ACHN (cell line): ENCODE measurements around the gene PAPOLG.

Experiments used
- DNase-seq: peaks from one replicate; pipeline ENCODE4 v3.0.0-alpha.2; 2015
- in situ Hi-C: cut with HindIII; loops from 2 replicates; pipeline ENCODE4 v1.10.0; 2017; ENCODE audit warnings: low sequenced_read_pairs, low pct_ligation_motif_present, low pct_unique_long_range_greater_than_20kb

The PAPOLG gene

DNA sequence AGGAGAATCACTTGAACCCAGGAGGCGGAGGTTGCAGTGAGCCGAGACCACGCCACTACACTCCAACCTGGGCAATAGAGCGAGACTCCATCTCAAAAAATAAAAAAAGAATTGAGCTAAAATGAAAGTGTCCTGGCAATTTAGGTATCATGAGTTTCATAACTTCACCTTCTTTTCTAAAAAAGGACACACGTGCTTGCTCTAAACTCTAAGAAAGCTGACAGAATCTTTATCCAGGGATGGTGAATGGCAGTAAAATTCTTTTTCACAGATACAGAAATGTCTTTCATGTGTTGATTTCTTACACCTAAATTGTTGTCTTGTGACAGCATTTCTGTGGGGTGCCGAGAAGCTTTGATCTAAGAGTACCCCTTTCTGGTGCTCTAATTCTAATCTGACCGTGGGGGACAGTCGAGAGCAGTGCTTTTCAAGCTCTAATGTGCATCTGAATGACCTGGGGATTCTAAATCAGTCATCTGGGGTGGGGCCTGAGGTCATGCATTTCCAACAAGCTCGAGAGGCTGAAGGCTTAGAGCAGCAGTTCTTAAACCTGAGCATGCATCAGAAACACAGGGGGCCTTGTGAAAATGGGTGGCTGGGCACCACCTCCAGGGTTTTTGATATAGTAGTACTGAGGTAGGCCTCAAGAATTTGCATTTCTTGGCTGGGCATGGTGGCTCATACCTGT is 83.2 kb downstream of the PAPOLG start:
- DNase-seq, result no peak
- in situ Hi-C loops, result no loop called here

GRCh38 chr2:60840880-60841279 is 84.8 kb downstream of the PAPOLG start:
- in situ Hi-C loops, result no loop called here
- DNase-seq, result no peak

DNA sequence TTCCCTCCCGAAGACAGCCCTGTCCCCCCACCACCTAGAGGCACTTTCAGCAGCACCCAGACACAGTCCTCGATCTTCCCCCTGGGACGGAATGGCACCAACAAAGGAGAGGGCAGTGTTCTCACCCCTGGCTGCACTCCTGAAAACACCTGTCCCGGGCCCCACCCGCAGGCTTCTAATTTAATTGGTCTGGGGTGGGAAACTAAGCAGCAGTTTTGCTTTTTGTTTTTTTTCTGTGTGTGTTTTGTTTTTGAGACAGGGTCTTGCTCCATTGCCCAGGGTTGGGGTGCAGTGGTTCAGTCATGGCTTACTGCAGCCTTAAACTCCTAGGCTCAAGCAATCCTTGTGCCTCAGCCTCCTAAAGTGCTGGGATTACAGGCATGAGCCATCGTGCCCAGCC is 86.9 kb downstream of the PAPOLG start:
- DNase-seq, result no peak
- in situ Hi-C loops, result no loop called here

GRCh38 chr2:60844105-60844504 is 88.0 kb downstream of the PAPOLG start:
- in situ Hi-C loops, result no loop called here
- no peak for DNase-seq

GRCh38 chr2:60847854-60848253 is 91.8 kb downstream of the PAPOLG start:
- in situ Hi-C loops, result no loop called here

More at GRCh38 chr2:60847854-60848253, 91.8 kb downstream of the PAPOLG start:
- DNase-seq, result no peak
